Bronchial epithelial cell (primary cell): ENCODE measurements around the gene GSG1L. TPM values are rescaled to one million over a fixed set of nuclear protein-coding genes. Genes with fewer than 3 reads are reported as not detected.

Source experiments
- DNase-seq: peaks from one replicate; pipeline ENCODE4 v3.0.0-alpha.2; 2010; ENCODE audit warnings: low read depth
- FAIRE-seq: peaks from 2 replicates; lab custom pipeline; 2011; peaks lifted over from hg19 to GRCh38; lab: Jason Lieb, UNC
- H3K27me3 ChIP-seq: 2 replicates; pipeline ENCODE4 v1.5.1; 2011; ENCODE audit warnings: low read length; ENCODE audit not compliant: control insufficient read depth, insufficient read depth
- H3K36me3 ChIP-seq: 2 replicates; pipeline ENCODE4 v1.5.1; 2011; ENCODE audit warnings: low read length; ENCODE audit not compliant: control insufficient read depth, insufficient read depth
- H3K4me3 ChIP-seq: 2 replicates; pipeline ENCODE4 v1.5.1; 2011; ENCODE audit warnings: mild to moderate bottlenecking, low read depth, low read length, control low read depth
- total RNA-seq: library from RNA; depleted of rRNA; stranded (reverse); fragments of >200 nt; gene quantifications from 2 replicates; pipeline ENCODE4 v1.2.1, GENCODE V29; 2014
- TF ChIP-seq, protein P1 (sequence below): IDR thresholded peaks from 2 replicates; pipeline ENCODE4 v1.5.1; 2011; ENCODE audit warnings: mild to moderate bottlenecking, moderate library complexity, low read length, control low read depth, inconsistent platforms; ENCODE audit not compliant: insufficient read depth, severe bottlenecking

Gene GSG1L
- total RNA-seq, 1 donor from 2014 or later = not detected

GRCh38 chr16:27751676-27752075 is 311.8 kb downstream of the GSG1L start:
- DNase-seq = no peak
- peaks cover 8% of the 10 kb centered on the region for H3K36me3 ChIP-seq
- FAIRE-seq = no peak
- TF ChIP-seq, protein P1, sequence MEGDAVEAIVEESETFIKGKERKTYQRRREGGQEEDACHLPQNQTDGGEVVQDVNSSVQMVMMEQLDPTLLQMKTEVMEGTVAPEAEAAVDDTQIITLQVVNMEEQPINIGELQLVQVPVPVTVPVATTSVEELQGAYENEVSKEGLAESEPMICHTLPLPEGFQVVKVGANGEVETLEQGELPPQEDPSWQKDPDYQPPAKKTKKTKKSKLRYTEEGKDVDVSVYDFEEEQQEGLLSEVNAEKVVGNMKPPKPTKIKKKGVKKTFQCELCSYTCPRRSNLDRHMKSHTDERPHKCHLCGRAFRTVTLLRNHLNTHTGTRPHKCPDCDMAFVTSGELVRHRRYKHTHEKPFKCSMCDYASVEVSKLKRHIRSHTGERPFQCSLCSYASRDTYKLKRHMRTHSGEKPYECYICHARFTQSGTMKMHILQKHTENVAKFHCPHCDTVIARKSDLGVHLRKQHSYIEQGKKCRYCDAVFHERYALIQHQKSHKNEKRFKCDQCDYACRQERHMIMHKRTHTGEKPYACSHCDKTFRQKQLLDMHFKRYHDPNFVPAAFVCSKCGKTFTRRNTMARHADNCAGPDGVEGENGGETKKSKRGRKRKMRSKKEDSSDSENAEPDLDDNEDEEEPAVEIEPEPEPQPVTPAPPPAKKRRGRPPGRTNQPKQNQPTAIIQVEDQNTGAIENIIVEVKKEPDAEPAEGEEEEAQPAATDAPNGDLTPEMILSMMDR = no peak
- no peak overlapping the region for H3K4me3 ChIP-seq
- no peaks in the 10 kb centered on the region for H3K27me3 ChIP-seq

- TF ChIP-seq, protein P1 = no peak
- Histone ChIP-seq H3K27me3 (no peaks in the 10 kb centered on the region), H3K4me3 (no peak overlapping the region), H3K36me3 (peaks cover 8% of the 10 kb centered on the region)
- DNase-seq (no peak), FAIRE-seq (peak; percentile 76)
These were observed 312.3 kb downstream of the GSG1L start for GRCh38 chr16:27751233-27751632.

DNA sequence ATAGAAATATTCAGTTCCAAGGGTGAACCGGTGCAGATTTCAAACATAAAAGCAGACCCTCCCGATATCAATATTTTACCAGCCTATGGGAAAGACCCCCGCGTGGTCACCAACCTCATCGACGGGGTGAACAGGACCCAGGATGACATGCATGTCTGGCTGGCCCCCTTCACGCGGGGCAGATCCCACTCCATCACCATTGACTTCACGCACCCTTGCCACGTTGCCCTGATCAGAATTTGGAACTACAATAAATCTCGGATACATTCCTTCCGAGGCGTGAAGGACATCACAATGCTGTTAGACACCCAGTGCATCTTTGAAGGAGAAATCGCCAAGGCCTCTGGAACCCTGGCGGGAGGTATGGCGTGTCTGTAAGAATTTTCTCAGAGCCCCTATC is 313.6 kb downstream of the GSG1L start:
- DNase-seq (no peak), FAIRE-seq (no peak)
- TF ChIP-seq, protein P1 = no peak
- peaks cover 5% of the 10 kb centered on the region for H3K36me3 ChIP-seq
- H3K27me3 ChIP-seq = no peaks in the 10 kb centered on the region
- no peak overlapping the region for H3K4me3 ChIP-seq

DNA sequence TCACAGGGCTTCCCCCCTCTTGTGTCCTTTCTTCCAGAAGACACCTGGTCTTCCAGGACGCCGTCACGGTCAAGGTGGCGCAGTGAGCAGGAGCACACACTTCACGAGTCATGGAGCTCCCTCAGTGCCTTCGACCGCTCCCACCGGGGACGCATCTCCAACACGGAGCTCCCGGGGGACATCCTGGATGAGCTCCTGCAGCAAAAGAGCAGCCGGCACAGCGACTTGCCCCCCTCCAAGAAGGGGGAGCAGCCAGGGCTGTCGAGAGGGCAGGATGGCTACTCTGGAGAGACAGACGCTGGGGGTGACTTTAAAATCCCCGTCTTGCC is 314.0 kb downstream of the GSG1L start:
- TF ChIP-seq, protein P1 = no peak
- Histone ChIP-seq H3K4me3 (no peak overlapping the region), H3K36me3 (peaks cover 5% of the 10 kb centered on the region), H3K27me3 (no peaks in the 10 kb centered on the region)
- DNase-seq = no peak
- FAIRE-seq = no peak

DNA sequence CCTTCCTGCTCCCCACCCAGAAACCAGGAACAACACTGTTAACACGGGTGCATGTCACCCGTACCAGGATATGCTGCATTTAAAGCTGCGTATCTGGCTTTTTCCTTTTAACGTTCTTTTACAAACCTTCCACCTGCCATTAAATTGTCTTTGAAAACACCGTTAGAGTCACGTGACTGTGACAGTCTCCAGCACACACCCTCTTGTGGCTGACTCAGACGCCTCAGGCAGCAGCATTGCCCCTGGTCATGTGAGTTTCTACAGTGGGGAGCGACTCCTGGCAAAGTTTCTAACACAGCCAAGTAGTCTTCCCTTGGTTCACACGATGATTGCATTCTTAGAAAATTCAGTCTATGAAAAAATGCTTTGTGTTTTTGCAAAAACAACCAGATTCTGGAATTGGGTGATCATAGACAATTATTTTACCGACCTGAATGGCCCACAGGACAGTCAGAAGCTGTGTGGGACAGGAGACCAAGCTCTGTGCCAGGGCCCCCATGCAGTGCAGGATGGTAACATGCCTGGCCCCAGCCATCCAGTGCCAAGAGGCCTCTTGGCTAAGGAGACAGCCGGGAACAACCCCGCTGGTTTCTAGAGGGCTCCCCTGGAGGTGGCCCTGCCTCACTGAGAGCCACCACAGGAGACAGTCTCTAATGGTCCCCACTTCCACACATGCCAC is 314.5 kb downstream of the GSG1L start:
- no peaks in the 10 kb centered on the region for H3K27me3 ChIP-seq
- DNase-seq = peak; percentile 60
- no peak overlapping the region for H3K4me3 ChIP-seq
- H3K36me3 ChIP-seq = peaks cover 3% of the 10 kb centered on the region
- TF ChIP-seq, protein P1 = no peak
- no peak for FAIRE-seq

GRCh38 chr16:27747946-27748345 is 315.6 kb downstream of the GSG1L start:
- FAIRE-seq = no peak

More at GRCh38 chr16:27747946-27748345, 315.6 kb downstream of the GSG1L start:
- Histone ChIP-seq H3K27me3 (no peaks in the 10 kb centered on the region), H3K36me3 (peaks cover 2% of the 10 kb centered on the region), H3K4me3 (no peak overlapping the region)
- no peak for DNase-seq
- TF ChIP-seq, protein P1 = no peak
